Gastroesophageal sphincter (tissue), 3 donors: ENCODE data around the gene ATP7A.

ENCODE experiments used
- EP300 ChIP-seq: sonication (generic); formaldehyde crosslinking; IDR thresholded peaks from one replicate; pipeline ENCODE4 v1.6.1; 2017; ENCODE audit warnings: antibody characterized with exemption, mild to moderate bottlenecking
- TF ChIP-seq, protein P1 (sequence below), 4 experiments: fragments of 200-600 bp in 2 of 4; fragments of 450-650 bp in 2 of 4; sonication (generic) in 1 of 4; IDR thresholded peaks; one replicate each; pipeline ENCODE4 v1.5.1; 2017 to 2019; ENCODE audit warnings: antibody characterized with exemption in 4 of 4, mild to moderate bottlenecking in 2 of 4, moderate library complexity in 2 of 4

DNA sequence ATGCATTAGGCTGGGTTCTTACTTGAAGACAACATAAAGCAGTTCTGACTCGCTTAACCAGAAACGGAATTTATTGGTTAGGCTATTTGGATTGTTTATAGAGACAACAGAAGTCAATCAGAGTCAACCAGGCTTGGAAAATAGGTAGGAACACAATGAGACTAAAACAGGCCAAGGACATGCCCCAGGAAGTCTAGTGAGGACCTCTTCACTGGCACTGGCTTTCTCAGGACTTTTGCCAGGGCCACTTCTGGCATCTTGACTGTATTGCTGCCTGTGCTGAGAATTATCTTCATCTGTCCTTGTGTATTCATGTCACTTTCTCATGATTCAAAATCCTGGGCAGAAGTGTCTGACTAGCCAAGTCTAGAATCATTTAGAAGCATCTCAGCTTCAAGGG lies 39.3 kb downstream of the ATP7A start:
- TF ChIP-seq, protein P1, sequence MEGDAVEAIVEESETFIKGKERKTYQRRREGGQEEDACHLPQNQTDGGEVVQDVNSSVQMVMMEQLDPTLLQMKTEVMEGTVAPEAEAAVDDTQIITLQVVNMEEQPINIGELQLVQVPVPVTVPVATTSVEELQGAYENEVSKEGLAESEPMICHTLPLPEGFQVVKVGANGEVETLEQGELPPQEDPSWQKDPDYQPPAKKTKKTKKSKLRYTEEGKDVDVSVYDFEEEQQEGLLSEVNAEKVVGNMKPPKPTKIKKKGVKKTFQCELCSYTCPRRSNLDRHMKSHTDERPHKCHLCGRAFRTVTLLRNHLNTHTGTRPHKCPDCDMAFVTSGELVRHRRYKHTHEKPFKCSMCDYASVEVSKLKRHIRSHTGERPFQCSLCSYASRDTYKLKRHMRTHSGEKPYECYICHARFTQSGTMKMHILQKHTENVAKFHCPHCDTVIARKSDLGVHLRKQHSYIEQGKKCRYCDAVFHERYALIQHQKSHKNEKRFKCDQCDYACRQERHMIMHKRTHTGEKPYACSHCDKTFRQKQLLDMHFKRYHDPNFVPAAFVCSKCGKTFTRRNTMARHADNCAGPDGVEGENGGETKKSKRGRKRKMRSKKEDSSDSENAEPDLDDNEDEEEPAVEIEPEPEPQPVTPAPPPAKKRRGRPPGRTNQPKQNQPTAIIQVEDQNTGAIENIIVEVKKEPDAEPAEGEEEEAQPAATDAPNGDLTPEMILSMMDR (IDR thresholded peaks at IDR 0.05) = no peak
- TF ChIP-seq EP300 = no peak
